ENCODE measurements around the gene ALOX15B.

- TF ChIP-seq CTCF (conservative IDR thresholded peaks at IDR 0.05 in 1 of 2, IDR thresholded peaks at IDR 0.05 in 1 of 2; ENCODE audit: low read depth in 1 of 2, low read length in 2 of 2) (peak; percentile 45 to 93), EZH2 (IDR thresholded peaks at IDR 0.05; ENCODE audit: low read length, missing control alignments) (peak; percentile 75)
These were observed 35.0 kb downstream of the ALOX15B start for GRCh38 chr17:8073627-8074484.
